ENCODE results near the gene CRELD1. TPM values are rescaled to one million over a fixed set of nuclear protein-coding genes. Genes with fewer than 3 reads are reported as not detected.

CRELD1 gene
- total RNA-seq, 1 experiment from 2014 or later: 13.2 TPM

DNA sequence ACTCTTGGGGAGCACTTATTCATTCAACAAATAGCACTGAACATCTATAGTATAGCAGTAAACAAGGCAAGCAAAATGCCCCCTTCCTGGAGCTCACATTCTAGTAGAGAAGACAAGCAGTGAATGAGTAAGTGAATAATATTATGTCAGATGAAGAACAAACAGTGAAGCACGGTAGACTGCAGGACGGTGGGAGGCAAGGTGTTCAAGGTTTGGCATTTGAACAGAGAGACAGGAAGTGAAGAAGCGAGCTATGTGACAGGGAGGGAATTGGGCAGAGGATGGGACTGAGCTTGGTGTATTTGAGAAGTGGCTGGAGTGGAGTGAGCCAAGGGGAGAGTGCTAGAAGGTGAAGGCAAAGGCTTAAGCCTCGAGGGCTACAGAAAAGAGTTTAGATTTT, 1.4 kb downstream of the CRELD1 start:
- H3K27ac ChIP-seq (ENCODE audit: low read depth, low read length, poor library complexity, severe bottlenecking): no peak overlapping the region
- H3K4me3 ChIP-seq (ENCODE audit: low read depth, low read length, poor library complexity, severe bottlenecking): peak overlapping the region; percentile 65
- no peaks in the 10 kb centered on the region for H3K9me3 ChIP-seq (ENCODE audit: low read depth, low read length, poor library complexity, severe bottlenecking)
- peaks cover 15% of the 10 kb centered on the region for H3K4me1 ChIP-seq (ENCODE audit: insufficient read depth, low read length, poor library complexity, severe bottlenecking)
- TF ChIP-seq EZH2 (IDR thresholded peaks at IDR 0.05; ENCODE audit: borderline replicate concordance, low read depth, low read length, poor library complexity, severe bottlenecking): no peak
- TF ChIP-seq, protein P1, sequence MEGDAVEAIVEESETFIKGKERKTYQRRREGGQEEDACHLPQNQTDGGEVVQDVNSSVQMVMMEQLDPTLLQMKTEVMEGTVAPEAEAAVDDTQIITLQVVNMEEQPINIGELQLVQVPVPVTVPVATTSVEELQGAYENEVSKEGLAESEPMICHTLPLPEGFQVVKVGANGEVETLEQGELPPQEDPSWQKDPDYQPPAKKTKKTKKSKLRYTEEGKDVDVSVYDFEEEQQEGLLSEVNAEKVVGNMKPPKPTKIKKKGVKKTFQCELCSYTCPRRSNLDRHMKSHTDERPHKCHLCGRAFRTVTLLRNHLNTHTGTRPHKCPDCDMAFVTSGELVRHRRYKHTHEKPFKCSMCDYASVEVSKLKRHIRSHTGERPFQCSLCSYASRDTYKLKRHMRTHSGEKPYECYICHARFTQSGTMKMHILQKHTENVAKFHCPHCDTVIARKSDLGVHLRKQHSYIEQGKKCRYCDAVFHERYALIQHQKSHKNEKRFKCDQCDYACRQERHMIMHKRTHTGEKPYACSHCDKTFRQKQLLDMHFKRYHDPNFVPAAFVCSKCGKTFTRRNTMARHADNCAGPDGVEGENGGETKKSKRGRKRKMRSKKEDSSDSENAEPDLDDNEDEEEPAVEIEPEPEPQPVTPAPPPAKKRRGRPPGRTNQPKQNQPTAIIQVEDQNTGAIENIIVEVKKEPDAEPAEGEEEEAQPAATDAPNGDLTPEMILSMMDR (conservative IDR thresholded peaks at IDR 0.05; ENCODE audit: low read depth, low read length): no peak
- H3K27me3 ChIP-seq (replicated peaks; ENCODE audit: insufficient read depth, low read depth, low read length, poor library complexity): no peaks in the 10 kb centered on the region
- ChIA-PET POLR2A (ENCODE audit: low non-redundant PET) (interaction anchor here (0.5 to 0.7 kb wide), 2 partner anchors 59 to 511 kb away, joined by 3 to 4 read pairs; no protein-coding TSS in a partner anchor), CTCF (no interaction called here)
- intact Hi-C loops (cut with micrococcal nuclease; ENCODE audit: unreplicated experiment): no loop called here
- peaks cover 7% of the 10 kb centered on the region for H3K36me3 ChIP-seq (ENCODE audit: insufficient read depth, low read length, poor library complexity, severe bottlenecking)
- no TSS peak for BruUV-seq (replicated peaks)
- no peak for DNase-seq (ENCODE audit: low spot score)

DNA sequence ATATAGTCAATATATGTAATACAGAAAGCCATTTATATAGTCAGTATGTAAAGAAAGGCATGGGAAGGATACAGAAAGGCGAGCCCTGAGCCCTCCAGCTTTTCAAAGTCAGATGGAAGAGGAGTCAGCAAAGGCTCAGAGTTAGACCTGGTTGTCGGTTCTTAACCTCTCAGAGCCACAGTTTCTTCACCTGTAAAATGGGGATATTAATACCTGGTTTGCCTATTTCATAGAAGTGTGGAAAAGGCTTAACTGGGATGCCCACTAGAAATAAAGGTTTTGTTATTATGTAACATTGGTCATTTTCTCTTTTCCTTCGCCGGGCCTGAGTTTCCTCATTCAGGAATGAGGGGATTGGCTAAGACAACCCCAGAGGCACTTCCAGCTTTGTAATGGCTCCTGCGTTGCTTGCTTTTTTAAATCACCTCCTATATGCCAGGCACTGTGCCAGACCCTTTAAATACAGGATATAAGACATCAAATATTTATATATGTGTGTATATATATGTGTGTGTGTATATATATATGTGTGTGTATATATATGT, 2.4 kb downstream of the CRELD1 start:
- BruUV-seq (replicated peaks): no TSS peak
- H3K36me3 ChIP-seq (ENCODE audit: insufficient read depth, low read length, poor library complexity, severe bottlenecking): peaks cover 7% of the 10 kb centered on the region
- DNase-seq (ENCODE audit: low spot score): no peak
- H3K4me3 ChIP-seq (ENCODE audit: low read depth, low read length, poor library complexity, severe bottlenecking): no peak overlapping the region
- H3K4me1 ChIP-seq (ENCODE audit: insufficient read depth, low read length, poor library complexity, severe bottlenecking): peaks cover 15% of the 10 kb centered on the region
- intact Hi-C loops (cut with micrococcal nuclease; ENCODE audit: unreplicated experiment): no loop called here
- no peak overlapping the region for H3K27ac ChIP-seq (ENCODE audit: low read depth, low read length, poor library complexity, severe bottlenecking)
- H3K27me3 ChIP-seq (replicated peaks; ENCODE audit: insufficient read depth, low read depth, low read length, poor library complexity): no peaks in the 10 kb centered on the region
- TF ChIP-seq, protein P1 (conservative IDR thresholded peaks at IDR 0.05; ENCODE audit: low read depth, low read length): no peak
- no peak for TF ChIP-seq EZH2 (IDR thresholded peaks at IDR 0.05; ENCODE audit: borderline replicate concordance, low read depth, low read length, poor library complexity, severe bottlenecking)
- CTCF ChIA-PET: no interaction called here
- POLR2A ChIA-PET (ENCODE audit: low non-redundant PET): no interaction called here
- H3K9me3 ChIP-seq (ENCODE audit: low read depth, low read length, poor library complexity, severe bottlenecking): no peaks in the 10 kb centered on the region

DNA sequence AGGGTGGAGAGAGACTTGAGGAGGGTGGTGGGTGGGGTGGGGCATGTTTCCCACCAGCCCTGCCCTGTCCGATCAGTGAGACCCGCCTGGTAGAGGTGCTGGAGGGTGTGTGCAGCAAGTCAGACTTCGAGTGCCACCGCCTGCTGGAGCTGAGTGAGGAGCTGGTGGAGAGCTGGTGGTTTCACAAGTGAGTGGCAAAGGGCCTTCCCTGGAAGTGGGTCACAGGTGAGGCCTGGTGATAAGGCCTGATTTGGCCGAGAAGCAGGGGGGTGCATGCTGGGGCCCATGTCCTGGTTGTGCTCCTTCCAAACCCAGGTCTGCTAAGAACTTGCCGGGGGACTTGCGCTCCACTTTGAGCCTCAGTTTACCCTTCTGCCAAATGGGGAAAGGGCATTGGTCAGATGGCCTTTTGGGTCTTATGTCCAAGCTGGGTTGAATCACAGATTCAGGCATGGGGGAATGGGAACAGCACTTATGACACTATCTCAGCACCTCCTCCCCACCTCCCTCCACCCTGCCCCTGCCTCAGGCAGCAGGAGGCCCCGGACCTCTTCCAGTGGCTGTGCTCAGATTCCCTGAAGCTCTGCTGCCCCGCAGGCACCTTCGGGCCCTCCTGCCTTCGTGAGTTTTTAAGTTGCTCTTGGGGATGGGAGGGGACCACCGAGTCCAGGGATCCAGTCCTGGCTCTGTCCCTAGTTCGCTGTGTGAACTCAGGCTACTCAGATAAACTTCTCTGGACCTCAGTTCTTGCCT, 4.0 kb downstream of the CRELD1 start:
- TF ChIP-seq, protein P1 (conservative IDR thresholded peaks at IDR 0.05; ENCODE audit: low read depth, low read length): no peak
- no peak for TF ChIP-seq EZH2 (IDR thresholded peaks at IDR 0.05; ENCODE audit: borderline replicate concordance, low read depth, low read length, poor library complexity, severe bottlenecking)
- Histone ChIP-seq H3K36me3 (ENCODE audit: insufficient read depth, low read length, poor library complexity, severe bottlenecking) (peaks cover 7% of the 10 kb centered on the region), H3K4me1 (ENCODE audit: insufficient read depth, low read length, poor library complexity, severe bottlenecking) (peaks cover 15% of the 10 kb centered on the region), H3K9me3 (ENCODE audit: low read depth, low read length, poor library complexity, severe bottlenecking) (no peaks in the 10 kb centered on the region), H3K27ac (ENCODE audit: low read depth, low read length, poor library complexity, severe bottlenecking) (no peak overlapping the region), H3K27me3 (replicated peaks; ENCODE audit: insufficient read depth, low read depth, low read length, poor library complexity) (no peaks in the 10 kb centered on the region), H3K4me3 (ENCODE audit: low read depth, low read length, poor library complexity, severe bottlenecking) (no peak overlapping the region)
- no peak for DNase-seq (ENCODE audit: low spot score)
- BruUV-seq (replicated peaks): no TSS peak
- ChIA-PET POLR2A (ENCODE audit: low non-redundant PET) (no interaction called here), CTCF (no interaction called here)
- intact Hi-C loops (cut with micrococcal nuclease; ENCODE audit: unreplicated experiment): no loop called here

Measured in A673 (cell line).